BLaER1 (cell line): ENCODE data around the gene NR2C2AP.
A peak's percentile ranks its signal among the peaks of the same experiment; 100 is the strongest.

Source experiments
- H3K27ac ChIP-seq: shearing (Covaris generic); formaldehyde crosslinking; 2 replicates; pipeline ENCODE4 v1.8.1; 2022
- H3K27me3 ChIP-seq: shearing (Covaris generic); formaldehyde crosslinking; 2 replicates; pipeline ENCODE4 v1.8.1; 2022
- H3K36me3 ChIP-seq: shearing (Covaris generic); formaldehyde crosslinking; 2 replicates; pipeline ENCODE4 v1.8.1; 2022
- H3K4me1 ChIP-seq: shearing (Covaris generic); formaldehyde crosslinking; 2 replicates; pipeline ENCODE4 v1.8.1; 2022
- H3K4me2 ChIP-seq: shearing (Covaris generic); formaldehyde crosslinking; 2 replicates; pipeline ENCODE4 v1.8.1; 2022
- H3K4me3 ChIP-seq: shearing (Covaris generic); formaldehyde crosslinking; 2 replicates; pipeline ENCODE4 v1.8.1; 2022
- H3K9ac ChIP-seq: shearing (Covaris generic); formaldehyde crosslinking; 2 replicates; pipeline ENCODE4 v1.8.1; 2022
- H3K9me3 ChIP-seq: shearing (Covaris generic); formaldehyde crosslinking; 2 replicates; pipeline ENCODE4 v1.8.1; 2022
- H4K20me1 ChIP-seq: shearing (Covaris generic); formaldehyde crosslinking; 2 replicates; pipeline ENCODE4 v1.8.1; 2022
- Cebpa-rat ChIP-seq: shearing (Covaris generic); IDR thresholded peaks from 2 replicates; pipeline ENCODE4 v1.8.1; 2022

The NR2C2AP gene

GRCh38 chr19:19170873-19171672 lies 32.1 kb downstream of the NR2C2AP start:
- H4K20me1 ChIP-seq, result peaks cover 36% of the 10 kb centered on the region
- no peaks in the 10 kb centered on the region for H3K9me3 ChIP-seq
- H3K36me3 ChIP-seq, result peaks cover 11% of the 10 kb centered on the region; the same call in 1 of the 2 replicates
- H3K9ac ChIP-seq, result no peak overlapping the region
- peak overlapping the region; percentile 50 for H3K4me3 ChIP-seq
- TF ChIP-seq Cebpa-rat, result no peak
- H3K4me2 ChIP-seq, result peak overlapping the region; percentile 88
- no peaks in the 10 kb centered on the region for H3K27me3 ChIP-seq
- no peak overlapping the region for H3K27ac ChIP-seq
- H3K4me1 ChIP-seq, result peaks cover 27% of the 10 kb centered on the region

DNA sequence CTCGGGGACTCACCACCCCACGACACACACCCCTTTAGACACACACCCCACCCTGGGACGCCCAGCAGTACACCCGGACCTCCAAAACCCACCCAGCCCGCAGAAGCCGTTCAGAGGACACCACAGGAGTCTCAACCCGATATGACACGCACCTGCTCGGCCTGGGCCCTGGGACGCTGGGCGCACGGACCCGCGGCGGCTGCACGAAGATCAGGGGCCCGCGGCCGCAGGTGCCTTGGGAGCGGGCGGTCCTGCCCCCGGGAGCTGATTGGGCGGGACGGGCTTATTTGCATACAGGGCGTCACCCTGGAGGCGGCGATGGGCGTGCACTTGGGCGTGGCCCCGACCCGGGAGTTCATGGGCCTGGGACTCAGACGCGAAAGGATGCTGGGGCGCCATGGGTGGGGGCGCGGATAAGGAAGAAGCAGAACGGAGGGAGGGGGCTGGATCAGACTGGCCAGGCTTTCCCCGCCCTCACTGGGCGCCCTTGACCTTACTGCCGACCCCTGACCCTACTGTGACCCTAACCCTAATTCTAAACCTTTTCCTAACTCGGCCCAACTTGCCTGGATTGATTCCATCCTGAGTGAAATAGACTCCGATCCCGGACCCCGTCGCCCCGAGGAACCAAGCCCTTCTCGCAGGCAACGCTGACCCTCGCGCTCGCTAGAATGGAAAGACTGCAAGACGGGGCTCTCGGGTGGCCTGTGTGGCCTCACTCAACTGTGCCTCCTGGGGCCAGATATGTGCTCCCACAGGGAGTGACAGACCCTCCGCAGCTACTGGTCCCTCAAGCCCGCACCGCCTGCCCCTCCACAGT lies 33.0 kb downstream of the NR2C2AP start, which contains the start of gene MEF2B:
Gene MEF2B, minus strand, starts transcription at position 211 of the 820 bp plus-strand sequence. CDS start 19,528 bp downstream, outside the sequence.
- peaks cover 27% of the 10 kb centered on the region for H3K4me1 ChIP-seq
- no peaks in the 10 kb centered on the region for H3K27me3 ChIP-seq
- H3K36me3 ChIP-seq, result 0 out of 2 replicates have a peak, but pooled peaks cover 5% of the 10 kb centered on the region
- H3K9ac ChIP-seq, result no peak within 1 kb of the TSS
- H3K27ac ChIP-seq, result no peak within 1 kb of the TSS
- no peaks in the 10 kb centered on the region for H3K9me3 ChIP-seq
- peak within 1 kb of the TSS; percentile 88 for H3K4me2 ChIP-seq
- peaks cover 36% of the 10 kb centered on the region for H4K20me1 ChIP-seq
- no peak for TF ChIP-seq Cebpa-rat
- H3K4me3 ChIP-seq, result peak within 1 kb of the TSS; percentile 50

DNA sequence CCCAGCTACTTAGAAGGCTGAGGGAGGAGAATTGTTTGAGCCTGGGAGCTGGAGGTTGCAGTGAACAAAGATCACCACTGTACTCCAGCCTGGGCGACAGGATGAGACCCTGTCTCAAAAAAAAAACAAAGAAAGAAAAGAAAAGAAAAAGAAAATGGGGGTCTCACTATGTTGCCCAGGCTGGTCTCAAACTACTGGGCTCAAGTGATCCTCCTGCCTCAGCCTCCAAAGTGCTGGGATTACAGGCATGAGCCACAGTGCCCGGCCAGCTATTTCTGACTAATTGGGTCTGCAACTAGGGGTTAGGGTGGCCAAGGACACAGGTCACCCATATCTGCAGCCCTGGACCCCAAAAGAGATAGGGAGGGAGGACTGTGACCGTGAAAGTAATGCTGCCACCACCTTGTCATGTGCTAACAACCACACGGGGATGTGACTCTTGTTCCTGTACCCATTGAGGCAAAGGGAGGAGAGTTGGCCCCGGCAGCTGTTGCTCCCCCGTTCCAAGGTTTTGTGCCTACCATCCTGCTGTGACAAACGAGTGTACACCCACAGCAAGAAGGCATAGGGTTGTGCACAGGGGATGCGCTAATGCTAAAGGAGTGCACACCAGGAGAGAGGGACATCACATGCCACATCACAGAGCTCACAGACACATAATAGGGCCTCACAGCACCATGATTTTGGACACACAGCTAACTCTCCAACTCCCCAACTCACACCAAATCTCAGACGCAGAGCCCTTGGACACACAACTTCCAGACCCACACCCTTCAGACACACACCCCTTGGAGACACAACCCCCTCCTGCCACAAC lies 33.8 kb downstream of the NR2C2AP start:
- no peaks in the 10 kb centered on the region for H3K27me3 ChIP-seq
- H3K4me3 ChIP-seq, result peak overlapping the region; percentile 50
- TF ChIP-seq Cebpa-rat, result no peak
- H3K4me1 ChIP-seq, result peaks cover 27% of the 10 kb centered on the region
- H3K36me3 ChIP-seq, result peaks cover 5% of the 10 kb centered on the region; the same call in 1 of the 2 replicates
- H3K9ac ChIP-seq, result no peak overlapping the region
- peak overlapping the region; percentile 88 for H3K4me2 ChIP-seq
- no peaks in the 10 kb centered on the region for H3K9me3 ChIP-seq
- no peak overlapping the region for H3K27ac ChIP-seq
- H4K20me1 ChIP-seq, result peaks cover 36% of the 10 kb centered on the region

GRCh38 chr19:19167612-19168011 lies 35.6 kb downstream of the NR2C2AP start:
- Histone ChIP-seq H3K4me2 (no peak overlapping the region), H3K4me3 (no peak overlapping the region)
- TF ChIP-seq Cebpa-rat, result no peak

DNA sequence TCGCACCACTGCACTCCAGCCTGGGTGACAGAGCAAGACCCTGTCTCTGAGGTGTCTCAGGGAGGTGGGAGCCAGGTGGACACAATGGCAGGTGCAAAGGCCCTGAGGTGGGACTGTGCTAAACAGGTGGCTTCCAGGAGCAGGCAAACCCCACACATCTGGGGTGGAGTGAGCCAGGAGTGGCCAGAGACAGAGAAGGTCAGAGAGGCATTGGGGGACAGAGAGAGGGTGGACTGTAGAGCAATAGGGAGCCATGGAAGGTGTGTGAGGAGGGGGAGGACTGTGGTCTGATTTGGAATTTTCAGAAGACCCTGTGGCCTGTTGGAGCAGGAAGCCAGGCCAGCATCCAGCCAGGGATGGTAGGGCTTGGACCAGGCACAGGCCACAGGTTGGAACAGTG lies 37.8 kb downstream of the NR2C2AP start:
- peaks cover 19% of the 10 kb centered on the region for H3K4me1 ChIP-seq
- no peak for TF ChIP-seq Cebpa-rat
- H3K27me3 ChIP-seq, result no peaks in the 10 kb centered on the region

More at GRCh38 chr19:19167612-19168011, 35.6 kb downstream of the NR2C2AP start:
- H3K4me1 ChIP-seq, result peaks cover 27% of the 10 kb centered on the region
- H3K27ac ChIP-seq, result no peak overlapping the region
- H3K36me3 ChIP-seq, result peaks cover 5% of the 10 kb centered on the region; the same call in 1 of the 2 replicates
- no peak overlapping the region for H3K9ac ChIP-seq
- H3K27me3 ChIP-seq, result no peaks in the 10 kb centered on the region
- H3K9me3 ChIP-seq, result no peaks in the 10 kb centered on the region
- H4K20me1 ChIP-seq, result peaks cover 36% of the 10 kb centered on the region

GRCh38 chr19:19162495-19162894 lies 40.7 kb downstream of the NR2C2AP start:
- H4K20me1 ChIP-seq, result no peaks in the 10 kb centered on the region
- H3K4me1 ChIP-seq, result peaks cover 32% of the 10 kb centered on the region
- H3K36me3 ChIP-seq, result peaks cover 5% of the 10 kb centered on the region; the same call in 1 of the 2 replicates
- TF ChIP-seq Cebpa-rat, result no peak
- no peak overlapping the region for H3K4me3 ChIP-seq
- no peaks in the 10 kb centered on the region for H3K27me3 ChIP-seq
- H3K27ac ChIP-seq, result no peak overlapping the region
- no peak overlapping the region for H3K9ac ChIP-seq
- H3K9me3 ChIP-seq, result no peaks in the 10 kb centered on the region
- no peak overlapping the region for H3K4me2 ChIP-seq

More for the DNA sequence above, 37.8 kb downstream of the NR2C2AP start:
- Histone ChIP-seq H3K9me3 (no peaks in the 10 kb centered on the region), H3K4me2 (no peak overlapping the region), H3K36me3 (peaks cover 5% of the 10 kb centered on the region; the same call in 1 of the 2 replicates), H3K9ac (no peak overlapping the region), H3K27ac (no peak overlapping the region), H4K20me1 (peaks cover 18% of the 10 kb centered on the region), H3K4me3 (no peak overlapping the region)

DNA sequence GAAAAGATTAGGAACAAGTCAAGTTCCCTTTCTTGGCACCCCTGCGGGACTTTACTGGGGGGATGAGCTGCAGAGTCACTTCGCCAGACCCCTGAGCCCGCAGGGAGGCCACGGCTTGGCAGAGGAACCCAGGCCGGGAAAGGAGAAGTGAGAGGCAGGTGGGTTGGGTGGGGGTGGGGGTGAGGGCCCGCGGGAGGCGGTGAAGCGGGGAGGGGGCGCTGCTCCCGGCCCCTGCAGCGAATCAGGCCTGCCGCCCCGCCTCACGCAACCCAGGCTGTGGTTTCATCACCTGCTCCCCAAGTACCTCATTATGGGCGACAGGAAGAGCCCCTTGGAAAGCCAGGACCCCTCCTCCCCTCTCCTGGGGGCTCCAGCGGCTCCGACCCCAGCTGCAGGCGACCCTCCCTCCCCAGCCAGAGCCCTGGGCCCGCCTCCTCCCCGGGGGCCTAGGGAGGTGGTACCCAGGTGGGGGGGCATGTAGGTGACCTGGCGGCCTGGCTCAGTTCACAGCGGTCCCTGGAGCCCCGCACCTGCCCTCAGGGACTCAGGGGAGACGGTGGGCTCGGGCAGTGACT lies 42.7 kb downstream of the NR2C2AP start:
- Histone ChIP-seq H3K4me1 (peaks cover 32% of the 10 kb centered on the region), H3K27me3 (no peaks in the 10 kb centered on the region), H3K4me2 (peak overlapping the region; percentile 63), H3K9me3 (no peaks in the 10 kb centered on the region), H3K36me3 (peaks cover 17% of the 10 kb centered on the region), H3K27ac (peak overlapping the region; percentile 65), H3K4me3 (no peak overlapping the region), H3K9ac (no peak overlapping the region), H4K20me1 (no peaks in the 10 kb centered on the region)
- no peak for TF ChIP-seq Cebpa-rat

DNA sequence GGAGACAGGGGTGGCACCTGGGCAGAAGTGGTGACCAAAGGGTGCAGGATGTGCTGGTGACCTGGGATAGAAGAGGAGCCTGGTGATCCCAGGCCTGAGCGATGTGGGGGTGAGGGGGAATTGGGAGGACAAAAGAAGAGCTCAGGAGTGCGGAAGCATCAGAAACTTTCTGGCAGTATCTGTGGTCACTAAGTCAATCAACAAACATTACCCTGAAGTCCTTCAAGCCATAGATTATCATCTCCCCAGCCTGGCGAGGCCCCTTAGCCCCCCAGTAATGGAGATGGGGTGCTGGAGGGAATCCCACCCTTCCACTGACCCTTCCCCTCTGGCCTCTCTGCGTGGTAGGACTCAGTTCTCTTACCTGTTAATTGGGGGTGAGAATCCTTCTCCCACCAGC lies 43.7 kb downstream of the NR2C2AP start:
- Histone ChIP-seq H3K4me2 (no peak overlapping the region; the same call in 1 of the 2 replicates), H3K27me3 (no peaks in the 10 kb centered on the region), H3K9ac (no peak overlapping the region), H3K36me3 (peaks cover 22% of the 10 kb centered on the region), H3K4me1 (peaks cover 32% of the 10 kb centered on the region), H3K27ac (no peak overlapping the region), H4K20me1 (no peaks in the 10 kb centered on the region), H3K4me3 (no peak overlapping the region), H3K9me3 (no peaks in the 10 kb centered on the region)
- no peak for TF ChIP-seq Cebpa-rat

DNA sequence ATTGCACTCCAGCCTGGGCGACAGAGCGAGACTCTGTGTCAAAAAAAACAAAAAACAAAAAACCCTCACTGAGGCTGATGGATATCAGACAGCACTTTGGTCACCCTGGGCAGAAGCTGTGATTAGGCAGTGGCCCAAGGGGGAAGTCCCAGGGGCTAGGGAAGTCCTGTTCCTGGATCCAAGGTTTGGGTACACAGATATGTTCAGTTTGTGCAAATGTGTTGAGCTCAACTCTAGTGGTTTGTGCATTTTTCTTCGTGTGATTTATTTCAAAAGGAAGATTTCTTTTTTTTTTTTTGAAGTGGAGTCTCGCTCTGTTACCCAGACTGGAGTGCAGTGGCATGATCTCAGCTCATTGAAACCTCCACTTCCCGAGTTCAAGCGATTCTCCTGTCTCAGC lies 45.4 kb downstream of the NR2C2AP start:
- H3K36me3 ChIP-seq, result peaks cover 22% of the 10 kb centered on the region

More for the DNA sequence above, 45.4 kb downstream of the NR2C2AP start:
- H3K27ac ChIP-seq, result no peak overlapping the region
- H3K9ac ChIP-seq, result no peak overlapping the region
- H3K9me3 ChIP-seq, result no peaks in the 10 kb centered on the region
- H3K27me3 ChIP-seq, result no peaks in the 10 kb centered on the region
- TF ChIP-seq Cebpa-rat, result no peak
- H3K4me1 ChIP-seq, result peaks cover 35% of the 10 kb centered on the region
- H3K4me3 ChIP-seq, result no peak overlapping the region
- H3K4me2 ChIP-seq, result no peak overlapping the region
- H4K20me1 ChIP-seq, result no peaks in the 10 kb centered on the region
